ENCODE measurements around the gene ZNF212. TPM values are rescaled to one million over a fixed set of nuclear protein-coding genes. Genes with fewer than 3 reads are reported as not detected.
"Not testable (repeated sequence)": the region's sequence is repeated elsewhere in the genome, so short reads cannot be mapped to it uniquely, and the experiment has no call there.

ZNF212 gene
- total RNA-seq, 2 donors from 2014 or later, result 11.5 to 19.9 TPM

- not testable (repeated sequence) for H3K27me3 Mint-ChIP-seq; ATAC-seq; H3K36me3 Mint-ChIP-seq; DNase-seq (ENCODE audit: low spot score); H3K27ac Mint-ChIP-seq; H3K4me3 Mint-ChIP-seq; H3K9me3 Mint-ChIP-seq
- H3K4me1 Mint-ChIP-seq (ENCODE audit: low read depth in 2 of 2), result peaks cover 8 to 10% of the 10 kb centered on the region in 2 donors
Measured at GRCh38 chr7:149251518-149251917, 12.1 kb downstream of the ZNF212 start.

- H3K4me3 Mint-ChIP-seq, result no peak overlapping the region
- H3K9me3 Mint-ChIP-seq, result no peaks in the 10 kb centered on the region
- H3K27ac Mint-ChIP-seq, result no peak overlapping the region
- ATAC-seq (no peak), DNase-seq (ENCODE audit: low spot score) (no peak)
- no peaks in the 10 kb centered on the region for H3K27me3 Mint-ChIP-seq
- peaks cover 8 to 10% of the 10 kb centered on the region in 2 donors for H3K4me1 Mint-ChIP-seq (ENCODE audit: low read depth in 2 of 2)
- H3K36me3 Mint-ChIP-seq, result no peaks in the 10 kb centered on the region
Measured at GRCh38 chr7:149252378-149252777, 12.9 kb downstream of the ZNF212 start.

GRCh38 chr7:149253665-149254064 lies 14.2 kb downstream of the ZNF212 start:
- ATAC-seq, result no peak
- no peaks in the 10 kb centered on the region for H3K36me3 Mint-ChIP-seq

GRCh38 chr7:149254181-149254858 lies 14.9 kb downstream of the ZNF212 start:
- no peak overlapping the region for H3K4me3 Mint-ChIP-seq
- no peaks in the 10 kb centered on the region for H3K27me3 Mint-ChIP-seq
- ATAC-seq (no peak), DNase-seq (ENCODE audit: low spot score) (no peak)
- no peaks in the 10 kb centered on the region for H3K36me3 Mint-ChIP-seq
- no peaks in the 10 kb centered on the region for H3K4me1 Mint-ChIP-seq (ENCODE audit: low read depth in 2 of 2)
- no peaks in the 10 kb centered on the region for H3K9me3 Mint-ChIP-seq
- no peak overlapping the region for H3K27ac Mint-ChIP-seq

More at GRCh38 chr7:149253665-149254064, 14.2 kb downstream of the ZNF212 start:
- DNase-seq (ENCODE audit: low spot score), result no peak
- Mint-ChIP-seq H3K4me1 (ENCODE audit: low read depth in 2 of 2) (peaks cover 3 to 4% of the 10 kb centered on the region in 2 donors), H3K4me3 (no peak overlapping the region), H3K27ac (no peak overlapping the region), H3K9me3 (no peaks in the 10 kb centered on the region), H3K27me3 (no peaks in the 10 kb centered on the region)

- ATAC-seq, result no peak
- Mint-ChIP-seq H3K4me3 (no peak overlapping the region), H3K36me3 (no peaks in the 10 kb centered on the region), H3K9me3 (no peaks in the 10 kb centered on the region), H3K27ac (no peak overlapping the region), H3K4me1 (ENCODE audit: low read depth in 2 of 2) (no peaks in the 10 kb centered on the region), H3K27me3 (no peaks in the 10 kb centered on the region)
- DNase-seq (ENCODE audit: low spot score), result no peak
Measured at GRCh38 chr7:149255174-149255573, 15.7 kb downstream of the ZNF212 start.

DNA sequence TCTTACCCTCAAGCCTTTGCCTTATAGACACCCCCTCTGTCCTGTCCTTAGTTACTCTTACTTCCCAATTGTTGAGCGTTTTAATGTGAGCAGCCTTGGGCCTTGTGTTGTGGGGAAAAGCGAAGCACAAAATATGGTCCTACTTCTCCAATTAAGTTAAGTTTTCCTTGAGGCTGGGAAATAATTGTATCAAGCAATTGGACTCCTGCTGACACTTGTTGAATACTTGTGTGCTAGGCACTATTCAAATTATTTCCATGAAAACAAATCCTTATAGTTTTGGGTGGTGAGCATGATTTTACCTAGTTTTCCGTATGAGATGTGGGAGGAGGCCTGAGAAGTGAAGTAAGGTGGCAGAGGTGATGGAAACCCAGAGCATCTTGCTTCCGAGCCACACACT lies 17.1 kb downstream of the ZNF212 start:
- peaks cover 0 to 5% of the 10 kb centered on the region in 2 donors for H3K4me1 Mint-ChIP-seq (ENCODE audit: low read depth in 2 of 2)
- H3K4me3 Mint-ChIP-seq, result no peak overlapping the region
- ATAC-seq, result no peak
- H3K27ac Mint-ChIP-seq, result no peak overlapping the region
- no peaks in the 10 kb centered on the region for H3K36me3 Mint-ChIP-seq
- H3K27me3 Mint-ChIP-seq, result no peaks in the 10 kb centered on the region
- DNase-seq (ENCODE audit: low spot score), result no peak
- H3K9me3 Mint-ChIP-seq, result no peaks in the 10 kb centered on the region

- H3K36me3 Mint-ChIP-seq, result no peaks in the 10 kb centered on the region
- no peak overlapping the region for H3K27ac Mint-ChIP-seq
- H3K4me3 Mint-ChIP-seq, result no peak overlapping the region
- H3K4me1 Mint-ChIP-seq (ENCODE audit: low read depth in 2 of 2), result peaks cover 0 to 7% of the 10 kb centered on the region in 2 donors
- no peaks in the 10 kb centered on the region for H3K9me3 Mint-ChIP-seq
- ATAC-seq (no peak), DNase-seq (ENCODE audit: low spot score) (no peak)
- H3K27me3 Mint-ChIP-seq, result no peaks in the 10 kb centered on the region
Measured at GRCh38 chr7:149257146-149257545, 17.7 kb downstream of the ZNF212 start.

DNA sequence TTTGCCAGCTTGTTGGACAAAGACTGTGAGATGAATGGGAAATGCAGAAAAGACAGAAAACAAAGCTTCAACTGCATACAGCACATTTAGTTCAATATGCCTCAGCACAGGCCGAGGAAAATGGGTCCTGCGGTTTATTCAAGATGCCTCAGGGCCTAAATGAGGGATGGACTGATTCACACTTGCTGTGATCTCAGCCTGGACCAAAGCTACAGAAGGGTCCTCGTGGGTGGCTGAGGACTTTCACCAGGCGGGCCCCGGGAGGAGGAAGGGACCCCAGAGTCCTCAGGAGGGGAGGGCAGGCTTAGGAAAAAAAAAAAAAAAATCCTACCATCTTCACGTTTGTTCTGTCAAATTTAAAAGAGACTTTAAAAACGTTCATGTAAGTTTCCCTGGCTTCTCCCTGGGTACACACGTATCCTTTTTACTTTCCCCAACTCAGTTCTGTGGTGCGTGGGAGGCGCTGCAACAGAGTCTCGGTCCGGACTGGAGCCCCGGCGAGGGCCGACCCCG lies 21.9 kb downstream of the ZNF212 start:
- H3K27me3 Mint-ChIP-seq, result no peaks in the 10 kb centered on the region
- DNase-seq (ENCODE audit: low spot score), result no peak

GRCh38 chr7:149261829-149262617 lies 22.6 kb downstream of the ZNF212 start, which contains the start of gene ZNF783:
ZNF783 (plus strand) TSS chr7:149262196; CDS start chr7:149262334, 138 bp downstream.
- H3K27ac Mint-ChIP-seq, result peak within 1 kb of the TSS; percentile 82 to 83

More for the DNA sequence above, 21.9 kb downstream of the ZNF212 start:
- H3K36me3 Mint-ChIP-seq, result no peaks in the 10 kb centered on the region
- ATAC-seq, result peak in 1 of 2 donors; percentile 2
- H3K4me3 Mint-ChIP-seq, result peak overlapping the region; percentile 81
- peaks cover 9 to 16% of the 10 kb centered on the region in 2 donors for H3K4me1 Mint-ChIP-seq (ENCODE audit: low read depth in 2 of 2)
- H3K27ac Mint-ChIP-seq, result peak overlapping the region; percentile 82 to 83
- H3K9me3 Mint-ChIP-seq, result no peaks in the 10 kb centered on the region

DNA sequence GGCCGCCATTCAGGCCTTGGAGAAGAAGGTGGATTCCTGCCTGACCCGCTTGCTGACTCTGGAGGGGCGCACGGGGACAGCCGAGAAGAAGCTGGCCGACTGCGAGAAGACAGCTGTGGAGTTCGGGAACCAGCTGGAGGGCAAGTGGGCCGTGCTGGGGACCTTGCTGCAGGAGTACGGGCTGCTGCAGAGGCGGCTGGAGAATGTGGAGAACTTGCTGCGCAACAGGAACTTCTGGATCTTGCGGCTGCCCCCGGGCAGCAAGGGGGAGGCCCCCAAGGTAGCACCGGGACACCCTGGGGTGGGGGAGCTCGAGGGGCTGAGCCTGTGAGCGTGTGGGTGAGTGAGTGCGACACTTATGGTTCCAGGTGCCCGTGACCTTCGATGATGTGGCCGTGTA lies 27.0 kb downstream of the ZNF212 start:
- Mint-ChIP-seq H3K4me3 (no peak overlapping the region), H3K27me3 (no peaks in the 10 kb centered on the region), H3K4me1 (ENCODE audit: low read depth in 2 of 2) (peaks cover 9 to 12% of the 10 kb centered on the region in 2 donors), H3K36me3 (peaks cover 10% of the 10 kb centered on the region), H3K9me3 (no peaks in the 10 kb centered on the region), H3K27ac (no peak overlapping the region)
- DNase-seq (ENCODE audit: low spot score) (no peak), ATAC-seq (no peak)

More at GRCh38 chr7:149261829-149262617, 22.6 kb downstream of the ZNF212 start, which contains the start of gene ZNF783:
- H3K36me3 Mint-ChIP-seq, result no peaks in the 10 kb centered on the region
- peaks cover 9 to 16% of the 10 kb centered on the region in 2 donors for H3K4me1 Mint-ChIP-seq (ENCODE audit: low read depth in 2 of 2)
- H3K4me3 Mint-ChIP-seq, result peak within 1 kb of the TSS; percentile 81
- no peaks in the 10 kb centered on the region for H3K27me3 Mint-ChIP-seq
- peak; percentile 91 for DNase-seq (ENCODE audit: low spot score)
- no peaks in the 10 kb centered on the region for H3K9me3 Mint-ChIP-seq
- peak; percentile 94 to 95 for ATAC-seq

GRCh38 chr7:149267733-149268132 lies 28.3 kb downstream of the ZNF212 start:
- Mint-ChIP-seq H3K9me3 (no peaks in the 10 kb centered on the region), H3K27ac (no peak overlapping the region), H3K4me3 (no peak overlapping the region), H3K27me3 (no peaks in the 10 kb centered on the region), H3K4me1 (ENCODE audit: low read depth in 2 of 2) (peaks cover 9% of the 10 kb centered on the region in 2 donors), H3K36me3 (peaks cover 11% of the 10 kb centered on the region)
- no peak for ATAC-seq
- DNase-seq (ENCODE audit: low spot score), result no peak

- H3K4me3 Mint-ChIP-seq; DNase-seq (ENCODE audit: low spot score); H3K9me3 Mint-ChIP-seq; ATAC-seq; H3K27me3 Mint-ChIP-seq; H3K4me1 Mint-ChIP-seq (ENCODE audit: low read depth in 2 of 2); H3K27ac Mint-ChIP-seq: not testable (repeated sequence)
- peaks cover 19% of the 10 kb centered on the region for H3K36me3 Mint-ChIP-seq
Measured at GRCh38 chr7:149274424-149274823, 35.0 kb downstream of the ZNF212 start.

DNA sequence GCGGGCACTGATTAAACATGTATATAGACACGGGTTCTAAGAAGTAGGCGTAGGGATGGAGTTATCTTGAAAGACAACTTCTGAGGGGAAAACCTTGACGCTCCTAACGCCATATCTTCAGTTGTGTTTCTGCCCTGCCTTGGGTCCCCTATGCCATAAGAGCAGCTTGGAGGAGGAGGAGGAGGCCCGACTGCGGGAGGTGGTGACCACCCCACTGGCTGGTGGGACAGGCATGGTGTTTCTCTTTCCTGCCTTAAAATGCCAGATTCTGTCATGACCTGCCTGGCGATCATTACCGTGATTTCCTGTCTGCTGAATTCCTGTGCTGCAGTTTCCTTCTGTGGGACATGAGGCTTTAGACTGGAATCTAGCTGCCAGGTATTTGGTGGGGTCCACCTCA lies 38.4 kb downstream of the ZNF212 start:
- DNase-seq (ENCODE audit: low spot score) (no peak), ATAC-seq (no peak)
- Mint-ChIP-seq H3K4me3 (no peak overlapping the region), H3K27ac (no peak overlapping the region), H3K27me3 (no peaks in the 10 kb centered on the region), H3K9me3 (no peaks in the 10 kb centered on the region), H3K36me3 (peaks cover 17% of the 10 kb centered on the region), H3K4me1 (ENCODE audit: low read depth in 2 of 2) (peaks cover 0 to 6% of the 10 kb centered on the region in 2 donors)

DNA sequence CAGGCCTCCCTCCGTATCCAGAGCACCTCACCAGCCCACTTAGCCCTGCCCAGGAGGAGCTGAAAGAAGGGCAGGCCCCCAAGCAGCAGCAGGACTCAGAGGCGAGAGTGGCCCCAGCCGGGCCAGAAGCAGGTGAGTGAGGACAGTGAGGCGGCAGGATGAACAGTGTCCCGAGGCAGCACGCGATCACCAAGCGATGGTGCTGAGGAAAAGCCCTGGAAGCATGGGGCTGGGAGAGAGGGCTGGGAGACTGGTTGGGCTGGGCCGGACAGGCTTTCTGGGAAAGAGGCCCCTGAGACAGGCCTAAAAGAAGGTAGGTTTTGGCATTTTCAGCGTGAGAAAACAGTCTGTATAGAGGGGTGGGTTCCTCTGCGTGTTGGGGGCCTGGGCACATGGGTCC lies 38.9 kb downstream of the ZNF212 start:
- no peak overlapping the region for H3K27ac Mint-ChIP-seq
- no peak for ATAC-seq
- no peak overlapping the region for H3K4me3 Mint-ChIP-seq
- no peak for DNase-seq (ENCODE audit: low spot score)
- H3K4me1 Mint-ChIP-seq (ENCODE audit: low read depth in 2 of 2), result peaks cover 0 to 2% of the 10 kb centered on the region in 2 donors
- peaks cover 13% of the 10 kb centered on the region for H3K36me3 Mint-ChIP-seq
- no peaks in the 10 kb centered on the region for H3K27me3 Mint-ChIP-seq
- no peaks in the 10 kb centered on the region for H3K9me3 Mint-ChIP-seq
